ENCODE measurements around the gene HES3.

DNA sequence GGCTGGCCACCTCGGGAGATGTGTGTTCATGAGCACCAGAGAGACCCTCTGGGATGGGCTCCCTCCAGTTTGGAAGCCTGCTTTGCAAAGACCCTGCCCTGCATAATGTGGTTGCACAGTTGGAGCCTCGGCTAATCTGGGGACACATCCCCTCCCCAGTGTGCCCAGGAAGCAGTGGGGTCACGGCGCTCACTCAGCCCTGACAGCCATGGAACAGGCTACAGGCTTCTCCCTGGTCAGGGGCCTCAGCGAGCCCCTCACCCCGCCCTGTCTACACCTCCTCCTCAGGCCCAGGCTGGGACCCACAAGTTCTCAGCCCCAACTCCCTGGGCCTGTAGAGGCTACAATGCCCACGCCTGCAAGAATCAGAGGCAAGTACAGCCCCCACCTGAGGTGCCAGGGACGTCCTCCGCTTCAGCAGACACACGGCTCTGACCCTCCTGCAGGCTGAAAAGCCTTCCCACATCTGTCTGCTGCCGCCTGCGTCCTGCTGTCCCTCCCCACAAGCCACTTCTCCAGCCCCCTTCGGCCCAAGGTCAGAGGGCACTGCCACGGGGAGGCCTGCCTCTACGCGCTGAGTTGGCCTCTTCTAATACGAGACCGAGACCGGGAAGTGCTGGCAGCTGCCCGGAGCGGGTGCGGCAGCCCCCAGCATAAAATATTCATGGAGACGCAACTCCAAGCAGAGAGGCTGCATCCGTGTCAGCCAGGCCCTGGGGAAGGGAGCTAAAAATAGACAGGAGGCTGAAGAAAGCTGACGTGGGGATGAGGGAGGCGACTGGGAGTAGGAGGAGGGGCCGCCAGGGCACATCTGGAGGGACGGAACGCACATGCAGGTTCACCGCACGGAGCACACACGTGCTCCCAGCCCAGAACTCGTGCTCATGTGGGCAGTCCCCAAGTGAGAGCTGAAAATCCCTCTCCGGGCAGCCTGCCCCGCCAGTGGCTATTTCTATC, 32.1 kb downstream of the HES3 start:
- TF ChIP-seq, protein P1, sequence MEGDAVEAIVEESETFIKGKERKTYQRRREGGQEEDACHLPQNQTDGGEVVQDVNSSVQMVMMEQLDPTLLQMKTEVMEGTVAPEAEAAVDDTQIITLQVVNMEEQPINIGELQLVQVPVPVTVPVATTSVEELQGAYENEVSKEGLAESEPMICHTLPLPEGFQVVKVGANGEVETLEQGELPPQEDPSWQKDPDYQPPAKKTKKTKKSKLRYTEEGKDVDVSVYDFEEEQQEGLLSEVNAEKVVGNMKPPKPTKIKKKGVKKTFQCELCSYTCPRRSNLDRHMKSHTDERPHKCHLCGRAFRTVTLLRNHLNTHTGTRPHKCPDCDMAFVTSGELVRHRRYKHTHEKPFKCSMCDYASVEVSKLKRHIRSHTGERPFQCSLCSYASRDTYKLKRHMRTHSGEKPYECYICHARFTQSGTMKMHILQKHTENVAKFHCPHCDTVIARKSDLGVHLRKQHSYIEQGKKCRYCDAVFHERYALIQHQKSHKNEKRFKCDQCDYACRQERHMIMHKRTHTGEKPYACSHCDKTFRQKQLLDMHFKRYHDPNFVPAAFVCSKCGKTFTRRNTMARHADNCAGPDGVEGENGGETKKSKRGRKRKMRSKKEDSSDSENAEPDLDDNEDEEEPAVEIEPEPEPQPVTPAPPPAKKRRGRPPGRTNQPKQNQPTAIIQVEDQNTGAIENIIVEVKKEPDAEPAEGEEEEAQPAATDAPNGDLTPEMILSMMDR (IDR thresholded peaks at IDR 0.05 in 4 of 5, conservative IDR thresholded peaks at IDR 0.05 in 1 of 5), result no peak
- TF ChIP-seq POLR2A (IDR thresholded peaks at IDR 0.05), result no peak
